H9 (cell line): ENCODE measurements around the gene RAB15. TPM values are rescaled to one million over a fixed set of nuclear protein-coding genes. Genes with fewer than 3 reads are reported as not detected.

Source experiments
- DNase-seq: peaks from one replicate; pipeline ENCODE4 v3.0.0-alpha.2; 2017
- H2AFZ ChIP-seq: one replicate; pipeline ENCODE4 v1.6.1; 2013; ENCODE audit warnings: mild to moderate bottlenecking, low read length, control low read depth, moderate library complexity
- H2AK5ac ChIP-seq: 2 replicates; pipeline ENCODE4 v1.6.1; 2013; ENCODE audit warnings: low read length, control low read depth, mixed read lengths; ENCODE audit not compliant: insufficient read length
- H2BK120ac ChIP-seq: one replicate; pipeline ENCODE4 v1.6.1; 2013; ENCODE audit warnings: low read depth, mild to moderate bottlenecking, low read length, control low read depth, inconsistent platforms; ENCODE audit not compliant: poor library complexity, severe bottlenecking
- H2BK12ac ChIP-seq: 2 replicates; pipeline ENCODE4 v1.6.1; 2013; ENCODE audit warnings: low read length, control low read depth, mixed read lengths, low read depth; ENCODE audit not compliant: insufficient read length
- H2BK15ac ChIP-seq: 2 replicates; pipeline ENCODE4 v1.6.1; 2013; ENCODE audit warnings: low read depth, low read length, control low read depth
- H2BK20ac ChIP-seq: one replicate; pipeline ENCODE4 v1.6.1; 2013; ENCODE audit warnings: low read depth, mild to moderate bottlenecking, low read length, control low read depth, inconsistent platforms; ENCODE audit not compliant: poor library complexity, severe bottlenecking
- H2BK5ac ChIP-seq: 2 replicates; pipeline ENCODE4 v1.6.1; 2013; ENCODE audit warnings: low read length, control low read depth, mixed read lengths; ENCODE audit not compliant: insufficient read length
- H3K14ac ChIP-seq: 2 replicates; pipeline ENCODE4 v1.6.1; 2013; ENCODE audit warnings: low read length, control low read depth; ENCODE audit not compliant: insufficient read depth
- H3K18ac ChIP-seq: 2 replicates; pipeline ENCODE4 v1.6.1; 2013; ENCODE audit warnings: low read depth, mild to moderate bottlenecking, mixed read lengths, low read length, control low read depth; ENCODE audit not compliant: insufficient read length
- H3K23ac ChIP-seq: 2 replicates; pipeline ENCODE4 v1.6.1; 2013; ENCODE audit warnings: low read length, control low read depth, mixed read lengths, low read depth; ENCODE audit not compliant: insufficient read length
- H3K23me2 ChIP-seq: 2 replicates; pipeline ENCODE4 v1.6.1; 2013; ENCODE audit warnings: low read depth, mild to moderate bottlenecking, mixed read lengths, low read length, control low read depth; ENCODE audit not compliant: insufficient read length, poor library complexity, severe bottlenecking
- H3K27ac ChIP-seq: 2 replicates; pipeline ENCODE4 v1.5.1; 2013; ENCODE audit warnings: low read length, control low read depth, mixed read lengths, low read depth; ENCODE audit not compliant: insufficient read length
- H3K27me3 ChIP-seq: 2 replicates; pipeline ENCODE4 v1.6.1; 2013; ENCODE audit warnings: low read length, control low read depth, inconsistent platforms; ENCODE audit not compliant: insufficient read depth
- H3K4ac ChIP-seq: 2 replicates; pipeline ENCODE4 v1.6.1; 2013; ENCODE audit warnings: low read depth, mild to moderate bottlenecking, control low read depth, inconsistent platforms, low read length, moderate library complexity
- H3K4me1 ChIP-seq: 2 replicates; pipeline ENCODE4 v1.6.1; 2013; ENCODE audit warnings: low read length, control low read depth, inconsistent platforms; ENCODE audit not compliant: insufficient read depth
- H3K4me2 ChIP-seq: 2 replicates; pipeline ENCODE4 v1.6.1; 2013; ENCODE audit warnings: low read length, control low read depth, mixed read lengths; ENCODE audit not compliant: insufficient read length, insufficient read depth
- H3K56ac ChIP-seq: 2 replicates; pipeline ENCODE4 v1.6.1; 2013; ENCODE audit warnings: low read depth, mild to moderate bottlenecking, mixed read lengths, low read length, control low read depth; ENCODE audit not compliant: insufficient read length
- H3K79me1 ChIP-seq: 2 replicates; pipeline ENCODE4 v1.6.1; 2013; ENCODE audit warnings: low read depth, mild to moderate bottlenecking, moderate library complexity, low read length, control low read depth, inconsistent platforms; ENCODE audit not compliant: insufficient read depth, poor library complexity, severe bottlenecking
- H3K79me2 ChIP-seq: 2 replicates; pipeline ENCODE4 v1.6.1; 2013; ENCODE audit warnings: low read length, control low read depth, inconsistent platforms; ENCODE audit not compliant: insufficient read depth
- H3K9ac ChIP-seq: 2 replicates; pipeline ENCODE4 v1.6.1; 2013; ENCODE audit warnings: low read length, control low read depth, mixed read lengths; ENCODE audit not compliant: insufficient read length; ENCODE audit errors: extremely low read depth
- H3K9me3 ChIP-seq: one replicate; pipeline ENCODE4 v1.6.1; 2013; ENCODE audit warnings: low read depth, low read length, inconsistent platforms; ENCODE audit not compliant: control insufficient read depth
- H3T11ph ChIP-seq: one replicate; pipeline ENCODE4 v1.6.1; 2013; ENCODE audit warnings: mild to moderate bottlenecking, low read length, control low read depth, inconsistent platforms
- H4K20me1 ChIP-seq: one replicate; pipeline ENCODE4 v1.6.1; 2013; ENCODE audit not compliant: control insufficient read depth, insufficient read length, insufficient read depth
- H4K5ac ChIP-seq: 2 replicates; pipeline ENCODE4 v1.6.1; 2013; ENCODE audit warnings: low read depth, mild to moderate bottlenecking, mixed read lengths, low read length, control low read depth; ENCODE audit not compliant: insufficient read length
- H4K8ac ChIP-seq: replicated peaks from 2 replicates; pipeline ENCODE4 v1.6.1; 2013; ENCODE audit warnings: low read length, control low read depth, mixed read lengths, low read depth; ENCODE audit not compliant: insufficient read length
- H4K91ac ChIP-seq: 2 replicates; pipeline ENCODE4 v1.6.1; 2013; ENCODE audit warnings: low read depth, mild to moderate bottlenecking, moderate library complexity, mixed read lengths, low read length, control low read depth; ENCODE audit not compliant: insufficient read length
- H3K27ac Mint-ChIP-seq, 3 experiments: 2 replicates in 2 of 3; 3 replicates in 1 of 3; pipeline ENCODE4 v1.8.0; 2020 to 2021; ENCODE audit warnings: mixed read lengths in 3 of 3, mild to moderate bottlenecking in 1 of 3, moderate library complexity in 1 of 3
- H3K27me3 Mint-ChIP-seq: 2 replicates; pipeline ENCODE4 v1.8.0; 2021; ENCODE audit warnings: low read depth, mild to moderate bottlenecking, moderate library complexity, mixed read lengths
- H3K36me3 Mint-ChIP-seq, 3 experiments: 2 replicates in 2 of 3; 3 replicates in 1 of 3; pipeline ENCODE4 v1.8.0; 2020 to 2021; ENCODE audit warnings: low read depth in 3 of 3, mixed read lengths in 3 of 3; ENCODE audit not compliant: insufficient read depth in 1 of 3
- H3K4me1 Mint-ChIP-seq, 2 experiments: 2 replicates each; pipeline ENCODE4 v1.8.0; 2020; ENCODE audit warnings: mixed read lengths in 2 of 2
- H3K4me3 Mint-ChIP-seq, 2 experiments: 2 replicates in 1 of 2; 3 replicates in 1 of 2; pipeline ENCODE4 v1.8.0; 2020 to 2021; ENCODE audit warnings: mild to moderate bottlenecking in 2 of 2, mixed read lengths in 2 of 2, moderate library complexity in 1 of 2
- H3K9me3 Mint-ChIP-seq, 2 experiments: 2 replicates in 1 of 2; 3 replicates in 1 of 2; pipeline ENCODE4 v1.8.0; 2020; ENCODE audit warnings: mild to moderate bottlenecking in 2 of 2, mixed read lengths in 2 of 2, moderate library complexity in 1 of 2
- CTCF ChIP-seq: fragments of 200-600 bp; sonication (generic); conservative IDR thresholded peaks from 3 replicates; pipeline ENCODE4 v1.8.0; 2021; ENCODE audit warnings: antibody characterized with exemption, mild to moderate bottlenecking
- WGBS: extraction: QIAGEN DNeasy Blood & Tissue Kit; methylation state at CpG from one replicate; pipeline ENCODE4 v1.1.7; 2013; ENCODE audit warnings: missing lambda C conversion rate, low lambda C conversion rate, mixed read lengths; ENCODE audit not compliant: insufficient read length; ENCODE audit errors: extremely low coverage; 5-methylcytosine and 5-hydroxymethylcytosine counted together
- total RNA-seq: library from RNA; stranded (reverse); gene quantifications from 2 replicates; pipeline ENCODE4 v1.2.1, GENCODE V29; 2021

RAB15 gene
- total RNA-seq, 1 experiment from 2014 or later = 54.3 TPM

DNA sequence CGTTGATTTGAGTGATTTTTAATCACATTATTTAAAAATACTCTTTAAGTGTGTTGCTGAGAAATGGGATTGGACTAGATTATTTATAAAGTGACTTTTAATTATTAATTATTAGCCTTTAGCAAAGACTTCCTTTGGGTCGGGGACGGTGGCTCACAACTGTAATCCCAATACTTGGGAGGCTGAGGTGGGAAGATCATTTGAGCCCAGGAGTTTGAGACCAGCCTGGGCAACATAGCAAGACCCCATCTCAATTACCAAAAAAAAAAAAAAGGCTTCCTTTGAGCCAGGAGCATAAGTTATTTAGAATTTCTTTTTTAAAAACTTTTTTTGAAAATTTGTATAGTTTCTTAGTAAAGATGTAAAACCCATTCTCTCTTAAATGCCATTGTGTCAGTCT, 49.1 kb downstream of the RAB15 start:
- no CpG with 5 or more reads among the region's 3 CpGs for WGBS
- H3K23me2 ChIP-seq = no peaks in the 10 kb centered on the region
- H2BK15ac ChIP-seq = no peak overlapping the region
- Mint-ChIP-seq H3K9me3 (no peaks in the 10 kb centered on the region), H3K27ac (no peak overlapping the region), H3K4me1 (peaks cover 0 to 3% of the 10 kb centered on the region in 2 experiments; a peak in 2 of 4 replicates), H3K27me3 (no peaks in the 10 kb centered on the region), H3K4me3 (no peak overlapping the region), H3K36me3 (peaks cover 6 to 30% (median 22%) of the 10 kb centered on the region in 3 experiments; a peak in 5 of 7 replicates)
- H3K4me1 ChIP-seq = no peaks in the 10 kb centered on the region
- no peaks in the 10 kb centered on the region; the same call in 1 of the 2 replicates for H3K79me2 ChIP-seq
- H2BK20ac ChIP-seq = no peak overlapping the region
- H3K27ac ChIP-seq = no peak overlapping the region
- H3K9me3 ChIP-seq = no peaks in the 10 kb centered on the region
- H3K79me1 ChIP-seq = no peaks in the 10 kb centered on the region
- no peak for TF ChIP-seq CTCF
- H3T11ph ChIP-seq = no peak overlapping the region
- no peak overlapping the region for H3K9ac ChIP-seq
- DNase-seq = no peak
- H2BK5ac ChIP-seq = no peak overlapping the region
- no peaks in the 10 kb centered on the region for H4K20me1 ChIP-seq
- no peak overlapping the region for H2BK120ac ChIP-seq
- H4K8ac ChIP-seq = no peak overlapping the region
- H3K56ac ChIP-seq = no peak overlapping the region
- no peak overlapping the region for H4K5ac ChIP-seq
- no peaks in the 10 kb centered on the region for H3K27me3 ChIP-seq
- no peak overlapping the region for H2BK12ac ChIP-seq
- no peak overlapping the region for H3K14ac ChIP-seq
- H3K4me2 ChIP-seq = no peak overlapping the region
- no peak overlapping the region for H3K18ac ChIP-seq
- H3K23ac ChIP-seq = no peak overlapping the region
- no peak overlapping the region for H4K91ac ChIP-seq
- no peak overlapping the region for H2AK5ac ChIP-seq
- no peak overlapping the region for H3K4ac ChIP-seq
- no peak overlapping the region for H2AFZ ChIP-seq
